HEK293 (cell line): ENCODE measurements around the gene SLC22A16.

Source experiments
- CTCF ChIA-PET: fragments of 350-600 bp; formaldehyde crosslinking; extraction: SDS; loops from one replicate; lab custom pipeline; 2021; ENCODE audit warnings: antibody characterized with exemption; lab: Yijun Ruan, JAX
- POLR2A ChIA-PET: fragments of 300-600 bp; formaldehyde crosslinking; extraction: SDS; loops from one replicate; lab custom pipeline; 2020; ENCODE audit warnings: antibody characterized with exemption, inconsistent platforms; lab: Yijun Ruan, JAX
- H3K27ac ChIP-seq: fragments of 200-500 bp; sonication (Bioruptor generic); 2 replicates; pipeline ENCODE4 v1.5.1; 2014; ENCODE audit warnings: low read depth, low read length, control low read depth, inconsistent platforms; ENCODE audit errors: extremely low read depth
- H3K36me3 ChIP-seq, 2 experiments: fragments of 200-500 bp in 1 of 2; sonication (Bioruptor generic) in 1 of 2; 1 replicate in 1 of 2; 2 replicates in 1 of 2; pipeline ENCODE4 v1.5.1; 2014 to 2017; ENCODE audit warnings: inconsistent platforms in 2 of 2, low read length in 2 of 2; ENCODE audit not compliant: control insufficient read depth in 2 of 2, insufficient read depth in 1 of 2
- H3K4me1 ChIP-seq: fragments of 200-500 bp; sonication (Bioruptor generic); 2 replicates; pipeline ENCODE4 v1.5.1; 2014; ENCODE audit warnings: mild to moderate bottlenecking, low read length, inconsistent platforms; ENCODE audit not compliant: control insufficient read depth, insufficient read depth
- H3K4me3 ChIP-seq: 2 replicates; pipeline ENCODE4 v1.5.1; 2011; ENCODE audit warnings: low read depth, mild to moderate bottlenecking, control low read depth, low read length, moderate library complexity
- H3K9me3 ChIP-seq: fragments of 200-500 bp; sonication (Bioruptor generic); 2 replicates; pipeline ENCODE4 v1.5.1; 2014; ENCODE audit warnings: low read depth, low read length, inconsistent platforms; ENCODE audit not compliant: control insufficient read depth, insufficient read depth
- BCL11B ChIP-seq: fragments of 450-650 bp; formaldehyde crosslinking; IDR thresholded peaks from 2 replicates; pipeline ENCODE4 v1.5.1; 2016; ENCODE audit warnings: low read depth, missing biosample characterization, missing genetic modification characterization
- GLIS1 ChIP-seq: fragments of 450-650 bp; formaldehyde crosslinking; IDR thresholded peaks from 2 replicates; pipeline ENCODE4 v1.5.1; 2016; ENCODE audit warnings: missing biosample characterization, missing genetic modification characterization
- HIC1 ChIP-seq: fragments of 450-650 bp; formaldehyde crosslinking; IDR thresholded peaks from 2 replicates; pipeline ENCODE4 v1.5.1; 2016; ENCODE audit warnings: missing biosample characterization, missing genetic modification characterization
- HOXC10 ChIP-seq: sonication (generic); formaldehyde crosslinking; IDR thresholded peaks from 2 replicates; pipeline ENCODE4 v1.8.1; 2023; ENCODE audit warnings: mild to moderate bottlenecking, missing genetic modification reagents
- IKZF3 ChIP-seq: fragments of 450-650 bp; IDR thresholded peaks from 2 replicates; pipeline ENCODE4 v1.5.0; 2018; ENCODE audit warnings: missing biosample characterization, mild to moderate bottlenecking, missing genetic modification characterization, moderate library complexity
- KLF10 ChIP-seq: fragments of 450-650 bp; IDR thresholded peaks from 2 replicates; pipeline ENCODE4 v1.5.1; 2018; ENCODE audit warnings: missing biosample characterization, mild to moderate bottlenecking, missing genetic modification characterization
- KLF16 ChIP-seq: fragments of 450-650 bp; formaldehyde crosslinking; IDR thresholded peaks from 2 replicates; pipeline ENCODE4 v1.5.1; 2017; ENCODE audit warnings: missing biosample characterization, missing genetic modification characterization
- KLF7 ChIP-seq: fragments of 450-650 bp; formaldehyde crosslinking; IDR thresholded peaks from 2 replicates; pipeline ENCODE4 v1.5.1; 2016; ENCODE audit warnings: missing biosample characterization, missing genetic modification characterization, borderline replicate concordance
- MYNN ChIP-seq: fragments of 450-650 bp; formaldehyde crosslinking; IDR thresholded peaks from 2 replicates; pipeline ENCODE4 v1.5.1; 2016; ENCODE audit warnings: missing biosample characterization, missing genetic modification characterization, borderline replicate concordance
- OVOL3 ChIP-seq: fragments of 450-650 bp; formaldehyde crosslinking; IDR thresholded peaks from 2 replicates; pipeline ENCODE4 v1.5.1; 2016; ENCODE audit warnings: missing biosample characterization, missing genetic modification characterization
- ZBTB26 ChIP-seq: fragments of 450-650 bp; formaldehyde crosslinking; optimal IDR thresholded peaks from 2 replicates; pipeline ENCODE3; 2016; ENCODE audit warnings: missing biosample characterization, mild to moderate bottlenecking, missing genetic modification characterization
- ZFHX2 ChIP-seq: fragments of 450-650 bp; formaldehyde crosslinking; conservative IDR thresholded peaks from 2 replicates; pipeline ENCODE4 v1.5.1; 2016; ENCODE audit warnings: missing biosample characterization, missing genetic modification characterization
- ZFP41 ChIP-seq: fragments of 450-650 bp; formaldehyde crosslinking; IDR thresholded peaks from 2 replicates; pipeline ENCODE4 v1.5.1; 2016; ENCODE audit warnings: missing biosample characterization, missing genetic modification characterization, borderline replicate concordance
- ZNF138 ChIP-seq: fragments of 450-650 bp; formaldehyde crosslinking; IDR thresholded peaks from 2 replicates; pipeline ENCODE4 v1.5.1; 2016; ENCODE audit warnings: missing biosample characterization, missing genetic modification characterization, borderline replicate concordance
- ZNF148 ChIP-seq: fragments of 450-650 bp; formaldehyde crosslinking; IDR thresholded peaks from 2 replicates; pipeline ENCODE4 v1.5.0; 2017; ENCODE audit warnings: missing biosample characterization, missing genetic modification characterization, borderline replicate concordance
- ZNF16 ChIP-seq: fragments of 450-650 bp; formaldehyde crosslinking; IDR thresholded peaks from 2 replicates; pipeline ENCODE4 v1.5.1; 2016; ENCODE audit warnings: low read depth, missing biosample characterization, missing genetic modification characterization
- ZNF175 ChIP-seq: fragments of 450-650 bp; formaldehyde crosslinking; IDR thresholded peaks from 2 replicates; pipeline ENCODE4 v1.5.1; 2016; ENCODE audit warnings: missing biosample characterization, missing genetic modification characterization
- ZNF184 ChIP-seq: fragments of 450-650 bp; IDR thresholded peaks from 2 replicates; pipeline ENCODE4 v1.5.1; 2018; ENCODE audit warnings: missing biosample characterization, mild to moderate bottlenecking, missing genetic modification characterization
- ZNF211 ChIP-seq: fragments of 450-650 bp; formaldehyde crosslinking; IDR thresholded peaks from 2 replicates; pipeline ENCODE4 v1.5.1; 2016; ENCODE audit warnings: low read depth, missing biosample characterization, missing genetic modification characterization
- ZNF274 ChIP-seq, 2 experiments: fragments of 200-500 bp in 1 of 2; fragments of 450-650 bp in 1 of 2; sonication (Bioruptor generic) in 1 of 2; formaldehyde crosslinking in 1 of 2; IDR thresholded peaks; 2 replicates each; pipeline versions ENCODE4 v1.5.1 to v1.6.1; 2014 to 2016; ENCODE audit warnings: borderline replicate concordance in 1 of 2, inconsistent platforms in 1 of 2, low read length in 1 of 2, missing biosample characterization in 1 of 2, missing genetic modification characterization in 1 of 2
- ZNF302 ChIP-seq: fragments of 450-650 bp; formaldehyde crosslinking; IDR thresholded peaks from 2 replicates; pipeline ENCODE4 v1.5.1; 2016; ENCODE audit warnings: missing biosample characterization, missing genetic modification characterization, low read depth
- ZNF354C ChIP-seq: fragments of 450-650 bp; formaldehyde crosslinking; IDR thresholded peaks from 2 replicates; pipeline ENCODE4 v1.5.1; 2016; ENCODE audit warnings: missing biosample characterization, missing genetic modification characterization, low read depth, borderline replicate concordance
- ZNF473 ChIP-seq: fragments of 450-650 bp; formaldehyde crosslinking; IDR thresholded peaks from 2 replicates; pipeline ENCODE4 v1.5.1; 2017; ENCODE audit warnings: missing biosample characterization, missing genetic modification characterization
- ZNF501 ChIP-seq: fragments of 450-650 bp; formaldehyde crosslinking; IDR thresholded peaks from 2 replicates; pipeline ENCODE4 v1.5.1; 2016; ENCODE audit warnings: missing biosample characterization, missing genetic modification characterization
- ZNF510 ChIP-seq: fragments of 450-650 bp; formaldehyde crosslinking; IDR thresholded peaks from 2 replicates; pipeline ENCODE4 v1.5.1; 2018; ENCODE audit warnings: mild to moderate bottlenecking, missing genetic modification characterization, missing biosample characterization; ENCODE audit not compliant: insufficient replicate concordance
- ZNF561 ChIP-seq: fragments of 450-650 bp; IDR thresholded peaks from 2 replicates; pipeline ENCODE4 v1.5.1; 2018; ENCODE audit warnings: missing biosample characterization, missing genetic modification characterization, borderline replicate concordance
- ZNF610 ChIP-seq: fragments of 450-650 bp; formaldehyde crosslinking; IDR thresholded peaks from 2 replicates; pipeline ENCODE4 v1.5.1; 2016; ENCODE audit warnings: missing biosample characterization, missing genetic modification characterization, borderline replicate concordance
- ZNF624 ChIP-seq: fragments of 450-650 bp; formaldehyde crosslinking; IDR thresholded peaks from 2 replicates; pipeline ENCODE4 v1.5.1; 2017; ENCODE audit warnings: missing biosample characterization, missing genetic modification characterization
- ZNF837 ChIP-seq: fragments of 450-650 bp; formaldehyde crosslinking; IDR thresholded peaks from 2 replicates; pipeline ENCODE4 v1.5.1; 2016; ENCODE audit warnings: missing biosample characterization, missing genetic modification characterization
- TF ChIP-seq, protein P1 (sequence below): fragments of 450-650 bp; formaldehyde crosslinking; IDR thresholded peaks from 2 replicates; pipeline ENCODE4 v1.5.1; 2016; ENCODE audit warnings: missing biosample characterization, missing genetic modification characterization

The SLC22A16 gene

DNA sequence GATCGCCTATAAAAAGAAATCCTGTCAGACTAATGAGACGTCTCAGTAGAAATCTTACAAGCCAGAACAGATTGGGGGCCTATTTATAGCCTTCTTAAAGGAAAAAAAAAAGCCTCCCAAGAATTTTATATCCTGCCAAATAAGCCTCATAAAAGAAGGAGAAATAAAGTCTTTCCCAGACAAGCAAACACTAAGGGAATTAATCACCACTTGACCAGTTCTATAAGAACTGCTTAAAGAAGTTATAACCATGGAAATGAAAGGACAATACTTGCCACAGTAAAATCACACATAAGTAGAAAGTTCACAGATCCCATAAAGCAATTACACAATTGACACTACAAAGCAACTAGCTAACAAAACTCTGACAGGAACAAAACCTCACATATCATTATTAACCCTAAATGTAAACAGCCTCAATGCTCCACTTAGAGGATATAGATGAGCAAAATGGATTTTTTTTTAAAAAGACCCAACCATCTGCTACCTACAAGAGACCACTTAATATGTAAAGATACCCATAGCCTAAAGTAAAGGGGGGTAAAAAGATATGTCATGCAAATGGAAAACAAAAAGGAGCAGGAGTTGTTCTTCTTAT is 13.4 kb downstream of the SLC22A16 start (continued):
- TF ChIP-seq HIC1, result no peak
- no peak for TF ChIP-seq ZNF302 (tag by site-specific recombination)
- TF ChIP-seq, protein P1, sequence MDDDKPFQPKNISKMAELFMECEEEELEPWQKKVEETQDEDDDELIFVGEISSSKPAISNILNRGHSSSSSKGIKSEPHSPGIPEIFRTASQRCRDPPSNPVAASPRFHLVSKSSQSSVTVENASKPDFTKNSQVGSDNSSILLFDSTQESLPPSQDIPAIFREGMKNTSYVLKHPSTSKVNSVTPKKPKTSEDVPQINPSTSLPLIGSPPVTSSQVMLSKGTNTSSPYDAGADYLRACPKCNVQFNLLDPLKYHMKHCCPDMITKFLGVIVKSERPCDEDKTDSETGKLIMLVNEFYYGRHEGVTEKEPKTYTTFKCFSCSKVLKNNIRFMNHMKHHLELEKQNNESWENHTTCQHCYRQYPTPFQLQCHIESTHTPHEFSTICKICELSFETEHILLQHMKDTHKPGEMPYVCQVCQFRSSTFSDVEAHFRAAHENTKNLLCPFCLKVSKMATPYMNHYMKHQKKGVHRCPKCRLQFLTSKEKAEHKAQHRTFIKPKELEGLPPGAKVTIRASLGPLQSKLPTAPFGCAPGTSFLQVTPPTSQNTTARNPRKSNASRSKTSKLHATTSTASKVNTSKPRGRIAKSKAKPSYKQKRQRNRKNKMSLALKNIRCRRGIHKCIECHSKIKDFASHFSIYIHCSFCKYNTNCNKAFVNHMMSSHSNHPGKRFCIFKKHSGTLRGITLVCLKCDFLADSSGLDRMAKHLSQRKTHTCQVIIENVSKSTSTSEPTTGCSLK (tag by site-specific recombination), result no peak
- TF ChIP-seq HOXC10 (CRISPR knock-in tag), result no peak
- TF ChIP-seq GLIS1 (tag by site-specific recombination), result no peak
- no peak for TF ChIP-seq ZNF354C (tag by site-specific recombination)
- TF ChIP-seq ZNF175 (tag by site-specific recombination), result no peak
- no peak for TF ChIP-seq ZNF148 (tag by site-specific recombination)
- no peak for TF ChIP-seq ZFHX2 (tag by site-specific recombination)
- TF ChIP-seq ZNF624, result no peak
- no peak for TF ChIP-seq ZNF561 (tag by site-specific recombination)
- TF ChIP-seq IKZF3, result no peak
- TF ChIP-seq ZNF138 (tag by site-specific recombination), result no peak
- TF ChIP-seq ZNF211 (tag by site-specific recombination), result no peak
- TF ChIP-seq ZNF610 (tag by site-specific recombination), result 0 out of 2 replicates have a peak, but pooled peaks have one; percentile 47
- TF ChIP-seq ZNF274 (IDR thresholded peaks at IDR 0.05; ENCODE audit: low read length), result no peak
- TF ChIP-seq ZNF274 (tag by site-specific recombination; IDR thresholded peaks at IDR 0.05; ENCODE audit: borderline replicate concordance), result no peak
- TF ChIP-seq ZNF184 (tag by site-specific recombination), result no peak

DNA sequence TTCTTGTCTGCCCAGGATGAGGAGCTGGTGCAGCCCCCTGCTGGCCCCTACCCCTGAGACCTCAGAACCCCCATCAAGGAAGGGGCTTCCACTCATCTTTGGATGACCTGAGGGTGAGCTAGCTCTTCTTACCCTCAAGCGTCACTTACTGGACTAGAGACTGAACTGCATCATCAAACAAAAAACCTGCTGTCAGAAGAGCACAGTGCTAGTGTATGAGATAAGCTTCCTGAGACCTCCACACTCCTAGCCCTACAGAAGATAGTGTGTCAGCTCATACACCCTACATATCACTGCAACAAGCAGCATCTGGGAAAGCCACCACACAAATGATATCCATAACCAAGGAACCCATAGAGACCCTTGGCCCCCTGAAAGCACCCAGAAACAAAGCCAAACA is 15.0 kb downstream of the SLC22A16 start:
- Histone ChIP-seq H3K9me3 (no peaks in the 10 kb centered on the region), H3K27ac (no peak overlapping the region), H3K4me3 (no peak overlapping the region), H3K36me3 (no peaks in the 10 kb centered on the region), H3K4me1 (no peaks in the 10 kb centered on the region)
- POLR2A ChIA-PET, result interaction anchor here (0.5 kb wide), 1 partner anchor 508 kb away, joined by 3 read pairs; no protein-coding TSS in a partner anchor
- CTCF ChIA-PET, result no interaction called here
- TF ChIP-seq KLF7 (tag by site-specific recombination), result no peak
- no peak for TF ChIP-seq ZNF510
- no peak for TF ChIP-seq ZFP41 (tag by site-specific recombination)
- no peak for TF ChIP-seq ZNF473 (tag by site-specific recombination)
- TF ChIP-seq MYNN, result no peak
- TF ChIP-seq BCL11B (tag by site-specific recombination), result no peak
- no peak for TF ChIP-seq ZBTB26 (tag by site-specific recombination)
- no peak for TF ChIP-seq ZNF16 (tag by site-specific recombination)
- no peak for TF ChIP-seq KLF16 (tag by site-specific recombination)
- TF ChIP-seq ZNF501, result no peak
- no peak for TF ChIP-seq ZNF561 (tag by site-specific recombination)
- no peak for TF ChIP-seq OVOL3 (tag by site-specific recombination)
- no peak for TF ChIP-seq ZNF837 (tag by site-specific recombination)
- TF ChIP-seq KLF10 (tag by site-specific recombination), result no peak
